Fibroblast of lung (primary cell): ENCODE data around the gene SMAD5. TPM values are rescaled to one million over a fixed set of nuclear protein-coding genes. Genes with fewer than 3 reads are reported as not detected.
A peak's percentile ranks its signal among the peaks of the same experiment; 100 is the strongest.

Source experiments
- DNase-seq, 2 donors: peaks; one replicate each; pipeline versions ENCODE4 v3.0.0 to v3.0.0-alpha.2; 2010; ENCODE audit warnings: low read depth in 2 of 2
- H2AFZ ChIP-seq: 2 replicates; pipeline ENCODE4 v1.5.1; 2012; ENCODE audit warnings: low read length, control low read depth, inconsistent platforms
- H3K27ac ChIP-seq: 2 replicates; pipeline ENCODE4 v1.5.1; 2011; ENCODE audit warnings: low read length, control low read depth; ENCODE audit not compliant: insufficient read depth
- H3K27me3 ChIP-seq: 2 replicates; pipeline ENCODE4 v1.5.1; 2011; ENCODE audit warnings: mild to moderate bottlenecking, low read length; ENCODE audit not compliant: control insufficient read depth, insufficient read depth
- H3K36me3 ChIP-seq: 2 replicates; pipeline ENCODE4 v1.5.1; 2011; ENCODE audit warnings: low read length; ENCODE audit not compliant: control insufficient read depth, insufficient read depth
- H3K4me1 ChIP-seq: 2 replicates; pipeline ENCODE4 v1.5.1; 2011; ENCODE audit warnings: low read length; ENCODE audit not compliant: control insufficient read depth, insufficient read depth; ENCODE audit errors: extremely low read depth
- H3K4me2 ChIP-seq: 2 replicates; pipeline ENCODE4 v1.5.1; 2011; ENCODE audit warnings: low read length, control low read depth; ENCODE audit not compliant: insufficient read depth; ENCODE audit errors: extremely low read depth
- H3K4me3 ChIP-seq, 4 experiments: fragments of 200-600 bp in 1 of 4; sonication (generic) in 1 of 4; replicated peaks in 1 of 4; 2 replicates each; pipeline ENCODE4 v1.5.1; 2011 to 2016; ENCODE audit warnings: low read length in 4 of 4, low read depth in 3 of 4, mild to moderate bottlenecking in 3 of 4, control low read depth in 2 of 4, inconsistent platforms in 1 of 4, mixed read lengths in 1 of 4; ENCODE audit not compliant: insufficient read depth in 1 of 4; ENCODE audit errors: control extremely low read depth in 1 of 4
- H3K79me2 ChIP-seq: 2 replicates; pipeline ENCODE4 v1.5.1; 2012; ENCODE audit warnings: mild to moderate bottlenecking, low read length, inconsistent platforms; ENCODE audit not compliant: control insufficient read depth, insufficient read depth
- H3K9ac ChIP-seq: 2 replicates; pipeline ENCODE4 v1.5.1; 2011; ENCODE audit warnings: mild to moderate bottlenecking, low read length, control low read depth; ENCODE audit not compliant: insufficient read depth
- H3K9me3 ChIP-seq: 2 replicates; pipeline ENCODE4 v1.5.1; 2012; ENCODE audit warnings: low read depth, low read length; ENCODE audit not compliant: control insufficient read depth, insufficient read depth
- H4K20me1 ChIP-seq: 2 replicates; pipeline ENCODE4 v1.5.1; 2011; ENCODE audit warnings: low read length; ENCODE audit not compliant: control insufficient read depth, insufficient read depth; ENCODE audit errors: extremely low read depth
- CTCF ChIP-seq, 2 donors: IDR thresholded peaks in 1 of 2; conservative IDR thresholded peaks in 1 of 2; 1 replicate in 1 of 2; 2 replicates in 1 of 2; pipeline ENCODE4 v1.5.1; 2011 to 2012; ENCODE audit warnings: low read length in 2 of 2, control low read depth in 1 of 2, inconsistent platforms in 1 of 2, low read depth in 1 of 2, mild to moderate bottlenecking in 1 of 2
- EZH2 ChIP-seq: IDR thresholded peaks from 2 replicates; pipeline ENCODE4 v1.5.1; 2012; ENCODE audit warnings: low read length, control low read depth, mild to moderate bottlenecking; ENCODE audit errors: missing control alignments
- polyA plus RNA-seq, 2 donors: library from polyadenylated mRNA; depleted of rRNA in 1 of 2; stranded (reverse) in 1 of 2; unstranded in 1 of 2; fragments of >200 nt; gene quantifications; 2 replicates each; pipeline ENCODE4 v1.2.1, GENCODE V29; 2011 to 2012; ENCODE audit warnings: missing spikeins in 1 of 2
- total RNA-seq: library from RNA; depleted of rRNA; stranded (reverse); fragments of >200 nt; gene quantifications from 2 replicates; pipeline ENCODE4 v1.2.1, GENCODE V29; 2014

SMAD5 gene
- total and polyA plus RNA-seq, 2 donors (not counting 1 experiment from before 2014, with no cell fraction given) = 44.3 to 128 TPM

DNA sequence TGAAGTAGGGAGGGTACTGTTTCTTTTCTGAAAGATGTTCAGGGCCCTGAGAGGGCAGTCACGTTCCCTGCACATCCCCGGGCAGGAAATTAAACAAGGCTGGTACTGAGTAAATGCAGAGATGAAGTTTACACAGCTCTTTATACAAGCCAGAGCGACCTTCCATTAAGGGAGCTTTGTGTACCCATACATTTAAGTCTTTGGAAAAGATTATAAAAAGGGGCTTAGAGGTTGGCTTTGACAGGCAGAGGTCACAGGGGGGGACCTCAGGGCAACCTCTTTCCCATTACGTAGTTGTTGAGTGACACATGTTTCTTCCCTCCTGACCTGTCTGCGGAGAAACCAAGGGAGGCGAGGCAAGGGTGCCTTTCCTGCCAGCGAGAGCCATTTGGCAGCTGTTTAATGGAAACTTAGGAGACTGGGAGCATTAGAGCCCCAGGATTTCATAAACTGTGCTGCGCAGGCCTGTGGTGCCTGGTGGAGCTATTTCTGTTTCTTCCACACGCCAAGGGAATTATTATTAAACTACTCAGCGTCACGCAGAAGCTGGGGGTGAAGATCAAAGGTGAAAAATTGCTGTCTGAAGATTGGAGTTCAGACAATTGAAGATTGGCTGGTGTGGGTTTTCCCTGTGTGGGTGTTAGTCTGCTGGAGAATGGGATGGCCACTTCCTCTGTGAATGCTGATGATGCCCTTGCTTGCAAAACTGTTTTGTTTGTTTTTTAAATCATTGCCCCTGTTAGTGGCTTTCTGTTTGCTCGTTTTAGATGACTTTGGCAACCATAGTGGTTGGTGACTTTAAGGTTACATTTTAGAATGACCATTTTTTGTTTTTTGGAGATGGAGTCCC is 63.6 kb downstream of the SMAD5 start:
- no peaks in the 10 kb centered on the region for H3K4me1 ChIP-seq
- H3K9ac ChIP-seq = no peak overlapping the region
- peaks cover 41% of the 10 kb centered on the region for H3K27me3 ChIP-seq
- DNase-seq = peak in 1 of 2 donors; percentile 20
- no peaks in the 10 kb centered on the region for H3K36me3 ChIP-seq
- TF ChIP-seq EZH2 = no peak
- TF ChIP-seq CTCF (conservative IDR thresholded peaks at IDR 0.05 in 1 of 2, IDR thresholded peaks at IDR 0.05 in 1 of 2; ENCODE audit: low read depth in 1 of 2, low read length in 2 of 2) = no peak
- H4K20me1 ChIP-seq = no peaks in the 10 kb centered on the region
- H3K27ac ChIP-seq = no peak overlapping the region
- no peaks in the 10 kb centered on the region for H3K9me3 ChIP-seq
- H2AFZ ChIP-seq = no peak overlapping the region
- H3K4me3 ChIP-seq = no peak overlapping the region
- H3K79me2 ChIP-seq = no peaks in the 10 kb centered on the region
- H3K4me2 ChIP-seq = no peak overlapping the region

GRCh38 chr5:136197462-136198142 is 65.0 kb downstream of the SMAD5 start:
- no peaks in the 10 kb centered on the region for H3K36me3 ChIP-seq
- H3K27ac ChIP-seq = no peak overlapping the region
- H4K20me1 ChIP-seq = no peaks in the 10 kb centered on the region
- peaks cover 27% of the 10 kb centered on the region for H3K27me3 ChIP-seq
- H2AFZ ChIP-seq = no peak overlapping the region
- H3K4me3 ChIP-seq = no peak overlapping the region
- no peak overlapping the region for H3K4me2 ChIP-seq
- DNase-seq = no peak
- H3K9ac ChIP-seq = no peak overlapping the region
- H3K4me1 ChIP-seq = no peaks in the 10 kb centered on the region
- no peak for TF ChIP-seq CTCF (conservative IDR thresholded peaks at IDR 0.05 in 1 of 2, IDR thresholded peaks at IDR 0.05 in 1 of 2; ENCODE audit: low read depth in 1 of 2, low read length in 2 of 2)
- TF ChIP-seq EZH2 = no peak
- H3K9me3 ChIP-seq = no peaks in the 10 kb centered on the region
- H3K79me2 ChIP-seq = no peaks in the 10 kb centered on the region

GRCh38 chr5:136198453-136198852 is 65.8 kb downstream of the SMAD5 start:
- TF ChIP-seq EZH2 (no peak), CTCF (conservative IDR thresholded peaks at IDR 0.05 in 1 of 2, IDR thresholded peaks at IDR 0.05 in 1 of 2; ENCODE audit: low read depth in 1 of 2, low read length in 2 of 2) (no peak)
- Histone ChIP-seq H3K27me3 (peaks cover 22% of the 10 kb centered on the region), H4K20me1 (no peaks in the 10 kb centered on the region), H2AFZ (no peak overlapping the region), H3K27ac (no peak overlapping the region), H3K9me3 (no peaks in the 10 kb centered on the region), H3K4me3 (no peak overlapping the region), H3K4me1 (no peaks in the 10 kb centered on the region), H3K9ac (no peak overlapping the region), H3K36me3 (no peaks in the 10 kb centered on the region), H3K79me2 (no peaks in the 10 kb centered on the region), H3K4me2 (no peak overlapping the region)
- DNase-seq = no peak
